NT2/D1 (cell line): ENCODE results near the gene TMEM121B.

Source experiments
- DNase-seq: peaks from one replicate; pipeline ENCODE4 v3.0.0-alpha.2; 2011; ENCODE audit warnings: low read depth, low spot score
- H3K27me3 ChIP-seq: 2 replicates; pipeline ENCODE4 v1.6.0; 2011; ENCODE audit warnings: mild to moderate bottlenecking; ENCODE audit not compliant: insufficient read length, insufficient read depth
- H3K36me3 ChIP-seq: 2 replicates; pipeline ENCODE4 v1.6.1; 2011; ENCODE audit warnings: mild to moderate bottlenecking, low read length, mixed read lengths; ENCODE audit not compliant: insufficient read depth, insufficient read length
- H3K4me1 ChIP-seq: 2 replicates; pipeline ENCODE4 v1.5.1; 2011; ENCODE audit not compliant: insufficient read depth, insufficient read length
- H3K4me3 ChIP-seq: 2 replicates; pipeline ENCODE4 v1.5.1; 2011; ENCODE audit warnings: low read depth; ENCODE audit not compliant: insufficient read length
- H3K9ac ChIP-seq: 2 replicates; pipeline ENCODE4 v1.6.0; 2011; ENCODE audit warnings: low read depth; ENCODE audit not compliant: insufficient read length
- H3K9me3 ChIP-seq: 2 replicates; pipeline ENCODE4 v1.5.1; 2011; ENCODE audit warnings: mild to moderate bottlenecking, low read length; ENCODE audit not compliant: insufficient read depth
- SUZ12 ChIP-seq: IDR thresholded peaks from 2 replicates; pipeline ENCODE4 v1.6.1; 2011; ENCODE audit not compliant: insufficient read length, insufficient read depth; ENCODE audit errors: extremely low read depth
- YY1 ChIP-seq: IDR thresholded peaks from 2 replicates; pipeline ENCODE4 v1.6.1; 2011; ENCODE audit not compliant: insufficient read length, insufficient read depth
- ZNF274 ChIP-seq: IDR thresholded peaks from 2 replicates; pipeline ENCODE4 v1.6.1; 2011; ENCODE audit warnings: mild to moderate bottlenecking, low read depth, low read length

Gene TMEM121B

DNA sequence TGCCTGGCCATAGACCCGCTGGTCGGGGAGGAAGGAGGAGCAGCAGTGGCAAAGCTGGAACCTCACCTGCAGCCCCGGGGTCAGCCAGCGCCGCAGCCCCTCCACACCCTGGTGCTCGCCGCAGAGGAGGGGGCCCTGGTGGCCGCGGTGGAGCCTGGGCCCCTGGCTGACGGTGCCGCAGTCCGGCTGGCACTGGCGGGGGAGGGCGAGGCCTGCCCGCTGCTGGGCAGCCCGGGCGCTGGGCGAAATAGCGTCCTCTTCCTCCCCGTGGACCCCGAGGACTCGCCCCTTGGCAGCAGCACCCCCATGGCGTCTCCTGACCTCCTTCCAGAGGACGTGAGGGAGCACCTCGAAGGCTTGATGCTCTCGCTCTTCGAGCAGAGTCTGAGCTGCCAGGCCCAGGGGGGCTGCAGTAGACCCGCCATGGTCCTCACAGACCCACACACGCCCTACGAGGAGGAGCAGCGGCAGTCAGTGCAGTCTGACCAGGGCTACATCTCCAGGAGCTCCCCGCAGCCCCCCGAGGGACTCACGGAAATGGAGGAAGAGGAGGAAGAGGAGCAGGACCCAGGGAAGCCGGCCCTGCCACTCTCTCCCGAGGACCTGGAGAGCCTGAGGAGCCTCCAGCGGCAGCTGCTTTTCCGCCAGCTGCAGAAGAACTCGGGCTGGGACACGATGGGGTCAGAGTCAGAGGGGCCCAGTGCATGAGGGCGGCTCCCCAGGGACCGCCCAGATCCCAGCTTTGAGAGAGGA, 11.9 kb downstream of the TMEM121B start:
- Histone ChIP-seq H3K4me1 (no peaks in the 10 kb centered on the region), H3K27me3 (no peaks in the 10 kb centered on the region), H3K9ac (no peak overlapping the region), H3K36me3 (peaks cover 46% of the 10 kb centered on the region), H3K4me3 (no peak overlapping the region), H3K9me3 (no peaks in the 10 kb centered on the region)
- no peak for TF ChIP-seq SUZ12
- TF ChIP-seq YY1, result no peak
- TF ChIP-seq ZNF274, result no peak
- DNase-seq, result no peak

DNA sequence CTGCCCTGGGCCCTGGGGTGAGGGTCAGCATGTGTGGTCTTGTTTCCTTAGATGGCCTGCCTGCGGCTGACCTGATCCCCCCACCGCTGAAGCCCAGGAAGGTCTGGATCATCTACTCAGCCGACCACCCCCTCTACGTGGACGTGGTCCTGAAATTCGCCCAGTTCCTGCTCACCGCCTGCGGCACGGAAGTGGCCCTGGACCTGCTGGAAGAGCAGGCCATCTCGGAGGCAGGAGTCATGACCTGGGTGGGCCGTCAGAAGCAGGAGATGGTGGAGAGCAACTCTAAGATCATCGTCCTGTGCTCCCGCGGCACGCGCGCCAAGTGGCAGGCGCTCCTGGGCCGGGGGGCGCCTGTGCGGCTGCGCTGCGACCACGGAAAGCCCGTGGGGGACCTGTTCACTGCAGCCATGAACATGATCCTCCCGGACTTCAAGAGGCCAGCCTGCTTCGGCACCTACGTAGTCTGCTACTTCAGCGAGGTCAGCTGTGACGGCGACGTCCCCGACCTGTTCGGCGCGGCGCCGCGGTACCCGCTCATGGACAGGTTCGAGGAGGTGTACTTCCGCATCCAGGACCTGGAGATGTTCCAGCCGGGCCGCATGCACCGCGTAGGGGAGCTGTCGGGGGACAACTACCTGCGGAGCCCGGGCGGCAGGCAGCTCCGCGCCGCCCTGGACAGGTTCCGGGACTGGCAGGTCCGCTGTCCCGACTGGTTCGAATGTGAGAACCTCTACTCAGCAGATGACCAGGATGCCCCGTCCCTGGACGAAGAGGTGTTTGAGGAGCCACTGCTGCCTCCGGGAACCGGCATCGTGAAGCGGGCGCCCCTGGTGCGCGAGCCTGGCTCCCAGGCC, 12.7 kb downstream of the TMEM121B start:
- Histone ChIP-seq H3K4me1 (no peaks in the 10 kb centered on the region), H3K4me3 (no peak overlapping the region), H3K36me3 (peaks cover 50% of the 10 kb centered on the region), H3K9ac (no peak overlapping the region), H3K27me3 (no peaks in the 10 kb centered on the region), H3K9me3 (no peaks in the 10 kb centered on the region)
- DNase-seq, result no peak
- no peak for TF ChIP-seq ZNF274

DNA sequence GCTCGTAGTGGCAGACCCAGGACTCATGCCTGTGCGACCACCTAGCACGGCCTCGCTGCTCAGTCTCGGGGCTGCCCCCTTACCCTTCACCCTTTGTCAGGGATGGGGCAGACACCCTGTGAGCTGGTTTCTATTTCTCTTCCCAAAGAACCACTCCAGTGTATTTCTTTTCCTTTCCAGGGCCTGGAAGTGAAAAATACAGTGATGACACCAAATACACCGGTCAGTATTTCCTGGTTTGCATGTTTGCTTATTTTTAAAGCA, 13.7 kb downstream of the TMEM121B start:
- no peak for DNase-seq
- Histone ChIP-seq H3K9me3 (no peaks in the 10 kb centered on the region), H3K27me3 (no peaks in the 10 kb centered on the region), H3K36me3 (peaks cover 60% of the 10 kb centered on the region), H3K9ac (no peak overlapping the region), H3K4me3 (no peak overlapping the region), H3K4me1 (no peaks in the 10 kb centered on the region)
- TF ChIP-seq YY1 (no peak), ZNF274 (no peak), SUZ12 (no peak)

DNA sequence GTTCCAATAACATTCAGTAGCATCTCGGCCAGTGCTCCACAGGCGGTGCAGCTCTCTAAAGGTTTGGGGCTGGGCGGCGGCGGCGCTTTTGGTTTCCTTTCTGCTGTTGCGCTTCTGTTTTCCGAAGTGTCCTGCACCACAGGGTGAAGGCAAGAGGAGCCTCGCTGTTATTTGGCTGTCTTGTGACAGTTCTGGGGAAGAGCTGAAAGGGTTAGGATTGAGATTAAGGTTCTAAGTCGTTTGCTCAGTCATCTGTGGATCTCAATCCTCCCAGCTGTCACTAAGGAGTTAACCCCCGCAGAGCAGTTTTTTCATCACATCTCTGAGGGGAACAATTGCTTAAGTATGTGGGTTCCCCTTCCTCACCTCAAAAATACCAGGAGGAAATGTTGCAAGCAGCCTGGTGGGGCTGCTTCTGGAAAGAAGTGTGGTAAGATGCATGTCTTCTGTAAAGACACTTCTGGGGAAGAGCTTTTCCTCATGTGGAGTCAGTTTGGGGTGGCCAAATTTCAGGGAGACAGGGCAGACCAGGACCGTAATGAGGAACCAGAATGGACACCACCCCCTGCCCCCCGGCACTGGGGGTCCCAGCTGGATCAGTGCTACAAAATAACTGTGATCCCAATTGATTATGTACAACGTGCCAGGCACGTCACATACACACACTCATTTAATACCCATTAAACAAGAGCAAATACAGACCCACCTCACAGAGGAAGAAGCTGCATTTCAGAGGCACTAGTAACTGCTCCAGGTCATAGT, 14.2 kb downstream of the TMEM121B start:
- H3K4me3 ChIP-seq, result no peak overlapping the region
- TF ChIP-seq YY1 (no peak), ZNF274 (no peak), SUZ12 (no peak)
- DNase-seq, result no peak

DNA sequence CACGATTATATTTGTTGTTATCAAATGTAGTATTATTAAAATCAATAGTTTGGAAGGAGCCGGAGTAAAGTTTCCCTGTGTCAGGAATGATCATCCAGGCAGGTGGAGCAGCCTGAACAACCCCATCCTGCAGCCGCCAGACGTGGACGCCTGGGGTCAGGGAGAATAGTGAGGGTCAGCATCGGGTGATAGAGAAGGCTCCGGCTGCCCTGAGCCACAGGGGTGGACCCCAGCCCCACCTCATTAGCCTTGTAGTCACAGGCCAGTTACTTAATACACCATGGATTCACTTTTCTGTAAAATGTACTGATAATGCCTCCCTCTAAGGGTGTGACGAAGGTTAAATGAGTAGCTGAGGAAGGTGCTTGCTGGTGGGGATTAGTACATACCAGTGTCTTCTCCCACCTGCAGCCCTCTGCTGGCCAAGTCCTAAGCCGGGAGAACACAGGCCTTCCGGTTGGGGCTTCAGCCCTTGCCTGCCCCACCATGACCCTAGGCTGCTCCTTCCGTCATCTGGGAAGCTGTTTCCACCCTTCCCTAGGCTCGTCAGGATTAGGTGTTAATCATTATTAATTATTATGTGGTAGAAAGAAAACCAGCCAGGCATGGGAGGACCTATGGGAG, 14.9 kb downstream of the TMEM121B start:
- H3K4me1 ChIP-seq, result no peaks in the 10 kb centered on the region
- no peak for TF ChIP-seq YY1
- TF ChIP-seq SUZ12, result no peak
- TF ChIP-seq ZNF274, result no peak
- H3K9ac ChIP-seq, result no peak overlapping the region
- H3K9me3 ChIP-seq, result no peaks in the 10 kb centered on the region
- peaks cover 72% of the 10 kb centered on the region for H3K36me3 ChIP-seq
- no peak for DNase-seq
- H3K27me3 ChIP-seq, result no peaks in the 10 kb centered on the region
- H3K4me3 ChIP-seq, result no peak overlapping the region

More for the DNA sequence above, 14.2 kb downstream of the TMEM121B start:
- Histone ChIP-seq H3K9me3 (no peaks in the 10 kb centered on the region), H3K27me3 (no peaks in the 10 kb centered on the region), H3K36me3 (peaks cover 65% of the 10 kb centered on the region), H3K4me1 (no peaks in the 10 kb centered on the region), H3K9ac (no peak overlapping the region)

DNA sequence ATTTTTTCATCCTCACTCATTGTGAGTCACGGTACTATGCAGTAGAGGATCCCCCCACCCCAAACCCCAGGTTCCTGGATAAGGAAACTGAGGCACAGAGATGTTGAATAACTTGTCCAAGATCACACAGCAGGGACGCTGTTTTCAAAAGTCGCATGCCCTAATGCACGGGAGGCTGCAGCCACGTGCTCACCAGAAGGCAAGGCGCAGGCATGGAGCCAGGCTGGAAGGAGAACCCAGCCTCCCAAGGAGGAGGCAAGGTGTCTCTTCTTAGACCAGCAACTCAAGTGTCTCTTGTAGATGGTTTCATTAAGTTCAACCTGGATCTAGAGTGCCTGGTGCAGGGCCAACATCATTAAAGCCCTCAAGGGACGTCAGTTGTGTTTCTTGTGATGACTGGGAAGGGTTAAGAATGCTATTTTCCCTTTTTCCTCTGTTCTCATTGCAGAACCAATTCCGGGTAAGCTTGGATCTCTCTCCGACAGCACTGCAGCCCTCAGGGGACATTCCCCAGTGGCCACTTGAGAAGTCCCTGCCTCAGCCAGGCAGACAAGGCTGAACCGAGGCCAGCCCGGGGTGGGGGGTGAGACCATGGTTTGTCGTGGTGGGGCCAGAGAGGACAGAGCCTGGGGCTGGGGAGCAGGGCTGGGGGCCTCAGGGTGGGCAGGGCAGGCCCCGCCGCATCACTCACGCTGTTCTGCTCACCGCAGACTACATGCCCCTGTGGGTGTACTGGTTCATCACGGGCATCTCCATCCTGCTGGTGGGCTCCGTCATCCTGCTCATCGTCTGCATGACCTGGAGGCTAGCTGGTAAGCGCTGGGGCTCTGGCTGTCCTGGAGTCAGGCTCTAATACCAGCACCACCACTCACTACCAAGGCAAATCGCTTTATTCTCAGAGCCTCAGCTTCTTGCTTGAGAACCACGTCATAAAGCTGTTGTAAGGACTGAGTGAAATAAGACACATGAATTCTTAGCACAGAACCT, 15.7 kb downstream of the TMEM121B start:
- no peak overlapping the region for H3K4me3 ChIP-seq
- DNase-seq, result no peak
- H3K4me1 ChIP-seq, result no peaks in the 10 kb centered on the region
- no peak for TF ChIP-seq ZNF274
- no peak for TF ChIP-seq YY1
- TF ChIP-seq SUZ12, result no peak
- H3K36me3 ChIP-seq, result peaks cover 76% of the 10 kb centered on the region
- H3K9ac ChIP-seq, result no peak overlapping the region
- no peaks in the 10 kb centered on the region for H3K9me3 ChIP-seq
- no peaks in the 10 kb centered on the region for H3K27me3 ChIP-seq
